Fibroblast of pulmonary artery (primary cell): ENCODE results near the gene DYNLT5.
A peak's percentile ranks its signal among the peaks of the same experiment; 100 is the strongest.
"Not testable (repeated sequence)": the region's sequence is repeated elsewhere in the genome, so short reads cannot be mapped to it uniquely, and the experiment has no call there.

Experiments used
- DNase-seq: peaks from one replicate; pipeline ENCODE4 v3.0.0-alpha.2; 2010; ENCODE audit warnings: low read depth
- H3K4me3 ChIP-seq: replicated peaks from 2 replicates; pipeline ENCODE4 v1.5.1; 2011; ENCODE audit warnings: low read depth, mild to moderate bottlenecking, control low read depth, low read length, moderate library complexity
- CTCF ChIP-seq: IDR thresholded peaks from 2 replicates; pipeline ENCODE4 v1.5.1; 2011; ENCODE audit warnings: mild to moderate bottlenecking, control low read depth, low read length, inconsistent platforms; ENCODE audit errors: missing control alignments

The DYNLT5 gene

GRCh38 chr1:66732407-66733166 is 19.7 kb upstream of the DYNLT5 start:
- no peak for DNase-seq
- TF ChIP-seq CTCF, result no peak
- no peak overlapping the region for H3K4me3 ChIP-seq

- no peak for DNase-seq
- TF ChIP-seq CTCF, result peak; percentile 12
- H3K4me3 ChIP-seq, result no peak overlapping the region
Measured at GRCh38 chr1:66733348-66734017, 18.8 kb upstream of the DYNLT5 start.

- not testable (repeated sequence) for H3K4me3 ChIP-seq, DNase-seq
Measured at GRCh38 chr1:66734531-66734930, 17.7 kb upstream of the DYNLT5 start.

GRCh38 chr1:66737836-66738235 is 14.4 kb upstream of the DYNLT5 start:
- TF ChIP-seq CTCF, result no peak
- H3K4me3 ChIP-seq, result no peak overlapping the region
- DNase-seq, result no peak

- TF ChIP-seq CTCF, result no peak
- DNase-seq, result no peak
- H3K4me3 ChIP-seq, result no peak overlapping the region
Measured at GRCh38 chr1:66739401-66740157, 12.7 kb upstream of the DYNLT5 start.

- no peak for DNase-seq
- H3K4me3 ChIP-seq, result no peak overlapping the region
- no peak for TF ChIP-seq CTCF
Measured at GRCh38 chr1:66745451-66745850, 6.8 kb upstream of the DYNLT5 start.

GRCh38 chr1:66747501-66747900 is 4.8 kb upstream of the DYNLT5 start:
- no peak for TF ChIP-seq CTCF
- no peak overlapping the region for H3K4me3 ChIP-seq
- no peak for DNase-seq
